Calu3 (cell line): ENCODE results near the gene RHBDD1. TPM values are rescaled to one million over a fixed set of nuclear protein-coding genes. Genes with fewer than 3 reads are reported as not detected.

Source experiments
- BruUV-seq: library from RNA; stranded (reverse); fragments of 400-500 nt; replicated peaks from 2 replicates; lab custom pipeline; 2021; lab: Mats Ljungman, UMichigan
- CTCF ChIA-PET: fragments of 300-600 bp; sonication (Branson Sonifier 250); formaldehyde crosslinking; loops from one replicate; lab custom pipeline; 2022; ENCODE audit warnings: antibody characterized with exemption; lab: Charles Lee
- DNase-seq: peaks from one replicate; pipeline ENCODE4 v3.0.0; 2022
- H3K27ac Mint-ChIP-seq: one replicate; pipeline ENCODE4 v1.8.0; 2022; ENCODE audit warnings: mixed read lengths; ENCODE audit not compliant: unreplicated experiment
- H3K27me3 Mint-ChIP-seq: one replicate; pipeline ENCODE4 v1.8.0; 2022; ENCODE audit warnings: mixed read lengths; ENCODE audit not compliant: unreplicated experiment
- H3K36me3 Mint-ChIP-seq: one replicate; pipeline ENCODE4 v1.8.0; 2022; ENCODE audit warnings: mild to moderate bottlenecking, moderate library complexity, mixed read lengths; ENCODE audit not compliant: insufficient read depth, unreplicated experiment
- H3K4me1 Mint-ChIP-seq: one replicate; pipeline ENCODE4 v1.8.0; 2022; ENCODE audit warnings: mild to moderate bottlenecking, low read depth, mixed read lengths; ENCODE audit not compliant: unreplicated experiment
- H3K4me3 Mint-ChIP-seq: one replicate; pipeline ENCODE4 v1.8.0; 2022; ENCODE audit warnings: mild to moderate bottlenecking, low read depth, moderate library complexity, mixed read lengths; ENCODE audit not compliant: unreplicated experiment
- H3K9me3 Mint-ChIP-seq: one replicate; pipeline ENCODE4 v1.8.0; 2022; ENCODE audit warnings: low read depth, mixed read lengths; ENCODE audit not compliant: unreplicated experiment
- CTCF ChIP-seq: fragments of 200-600 bp; IDR thresholded peaks from one replicate; pipeline ENCODE4 v1.8.0; 2022; ENCODE audit warnings: antibody characterized with exemption; ENCODE audit not compliant: unreplicated experiment
- intact Hi-C: fragments of 100-400 bp; cut with micrococcal nuclease; formaldehyde crosslinking; loops from one replicate; pipeline ENCODE4 v1.10.0; 2022; ENCODE audit not compliant: unreplicated experiment
- total RNA-seq: library from RNA; stranded (reverse); gene quantifications from 2 replicates; pipeline ENCODE4 v1.2.3, GENCODE V29; 2022

RHBDD1 gene
- total RNA-seq, 1 experiment from 2014 or later, result 28.7 TPM

- no peak overlapping the region for H3K4me3 Mint-ChIP-seq
- no peak for TF ChIP-seq CTCF
- intact Hi-C loops, result no loop called here
- DNase-seq, result no peak
- BruUV-seq, result no TSS peak
- no peaks in the 10 kb centered on the region for H3K36me3 Mint-ChIP-seq
- no peaks in the 10 kb centered on the region for H3K4me1 Mint-ChIP-seq
- no peaks in the 10 kb centered on the region for H3K9me3 Mint-ChIP-seq
- H3K27me3 Mint-ChIP-seq, result no peaks in the 10 kb centered on the region
- H3K27ac Mint-ChIP-seq, result no peak overlapping the region
- CTCF ChIA-PET, result no interaction called here
Measured at GRCh38 chr2:226855787-226856186, 19.9 kb downstream of the RHBDD1 start.

GRCh38 chr2:226860087-226860486, 24.2 kb downstream of the RHBDD1 start:
- TF ChIP-seq CTCF, result no peak
- no peak for DNase-seq
- H3K4me3 Mint-ChIP-seq, result no peak overlapping the region

DNA sequence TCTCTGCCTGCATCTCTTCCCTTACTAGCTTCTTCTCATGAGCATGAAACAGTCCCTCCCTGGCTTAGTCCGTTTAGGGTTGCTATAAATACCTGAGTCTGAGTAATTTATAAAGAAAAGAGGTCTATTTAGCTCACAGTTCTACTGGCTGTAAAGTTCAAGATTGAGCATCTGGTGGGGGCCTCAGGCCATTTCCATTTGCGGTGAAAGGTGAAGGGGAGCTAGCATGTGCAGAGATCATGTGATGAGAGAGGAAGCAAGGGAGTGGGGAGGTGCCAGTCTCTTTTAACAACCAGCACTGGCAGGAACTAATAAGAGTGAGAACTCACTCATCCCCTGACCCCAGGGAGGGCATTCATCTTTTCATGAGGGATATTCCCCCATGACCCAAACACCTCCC, 26.8 kb downstream of the RHBDD1 start:
- DNase-seq, result no peak
- Mint-ChIP-seq H3K9me3 (no peaks in the 10 kb centered on the region), H3K4me1 (no peaks in the 10 kb centered on the region), H3K27ac (no peak overlapping the region), H3K4me3 (no peak overlapping the region), H3K36me3 (no peaks in the 10 kb centered on the region), H3K27me3 (no peaks in the 10 kb centered on the region)
- TF ChIP-seq CTCF, result no peak
- CTCF ChIA-PET, result no interaction called here
- BruUV-seq, result no TSS peak
- intact Hi-C loops, result no loop called here

More at GRCh38 chr2:226860087-226860486, 24.2 kb downstream of the RHBDD1 start:
- CTCF ChIA-PET, result no interaction called here
- intact Hi-C loops, result no loop called here
- Mint-ChIP-seq H3K9me3 (no peaks in the 10 kb centered on the region), H3K27me3 (no peaks in the 10 kb centered on the region), H3K4me1 (no peaks in the 10 kb centered on the region), H3K27ac (no peak overlapping the region), H3K36me3 (no peaks in the 10 kb centered on the region)
- BruUV-seq, result no TSS peak

DNA sequence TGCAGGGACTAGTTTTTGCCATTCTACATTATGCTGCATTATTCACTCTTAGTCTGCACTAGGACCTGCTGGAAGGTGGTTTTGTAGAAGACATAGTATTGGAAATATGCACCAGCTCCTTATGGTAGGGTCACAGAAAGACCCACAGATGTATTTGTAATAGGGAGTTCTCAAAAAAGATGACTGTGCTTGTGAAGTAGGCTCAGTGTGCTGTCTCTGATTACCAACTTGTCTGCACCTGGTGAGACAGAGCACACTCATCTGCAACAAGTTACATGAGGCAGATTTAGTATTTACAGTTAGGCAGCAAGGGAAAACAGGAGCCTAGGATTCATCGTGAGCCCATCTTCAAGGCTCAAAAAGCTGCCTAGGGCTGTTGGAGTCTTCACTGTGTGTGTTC, 29.4 kb downstream of the RHBDD1 start:
- BruUV-seq, result no TSS peak
- no peak for DNase-seq
- Mint-ChIP-seq H3K27ac (no peak overlapping the region), H3K9me3 (no peaks in the 10 kb centered on the region), H3K27me3 (no peaks in the 10 kb centered on the region), H3K4me1 (no peaks in the 10 kb centered on the region), H3K36me3 (no peaks in the 10 kb centered on the region), H3K4me3 (no peak overlapping the region)
- intact Hi-C loops, result no loop called here
- CTCF ChIA-PET, result no interaction called here
- no peak for TF ChIP-seq CTCF
